BE2C (cell line): ENCODE results near the gene TAF8.

Experiments used
- DNase-seq: peaks from one replicate; pipeline ENCODE4 v3.0.0-alpha.2; 2020
- H3K27me3 ChIP-seq: fragments of 250-450 bp; sonication (Bioruptor Pico); 2 replicates; pipeline ENCODE4 v1.5.1; 2020; ENCODE audit warnings: mild to moderate bottlenecking
- H3K36me3 ChIP-seq: fragments of 250-450 bp; sonication (Bioruptor Pico); 2 replicates; pipeline ENCODE4 v1.5.1; 2020; ENCODE audit warnings: mild to moderate bottlenecking
- H3K4me1 ChIP-seq: fragments of 250-450 bp; sonication (Bioruptor Pico); 2 replicates; pipeline ENCODE4 v1.5.1; 2020
- H3K4me3 ChIP-seq: 2 replicates; pipeline ENCODE4 v1.5.1; 2011; ENCODE audit warnings: low read depth, low read length
- H3K9me3 ChIP-seq: fragments of 250-450 bp; sonication (Bioruptor Pico); 2 replicates; pipeline ENCODE4 v1.5.1; 2020
- CTCF ChIP-seq: IDR thresholded peaks from 2 replicates; pipeline ENCODE4 v1.5.1; 2012; ENCODE audit warnings: mild to moderate bottlenecking, low read depth, low read length

The TAF8 gene

GRCh38 chr6:42099340-42100028 is 49.2 kb downstream of the TAF8 start:
- no peak for TF ChIP-seq CTCF
- no peak for DNase-seq
- Histone ChIP-seq H3K36me3 (no peaks in the 10 kb centered on the region), H3K27me3 (no peaks in the 10 kb centered on the region), H3K4me1 (no peaks in the 10 kb centered on the region), H3K4me3 (no peak overlapping the region), H3K9me3 (no peaks in the 10 kb centered on the region)

- no peaks in the 10 kb centered on the region for H3K4me1 ChIP-seq
- no peaks in the 10 kb centered on the region for H3K9me3 ChIP-seq
- TF ChIP-seq CTCF: no peak
- H3K36me3 ChIP-seq: no peaks in the 10 kb centered on the region
- no peak for DNase-seq
- no peaks in the 10 kb centered on the region for H3K27me3 ChIP-seq
- H3K4me3 ChIP-seq: no peak overlapping the region
These were observed 49.9 kb downstream of the TAF8 start for GRCh38 chr6:42100029-42100901.

DNA sequence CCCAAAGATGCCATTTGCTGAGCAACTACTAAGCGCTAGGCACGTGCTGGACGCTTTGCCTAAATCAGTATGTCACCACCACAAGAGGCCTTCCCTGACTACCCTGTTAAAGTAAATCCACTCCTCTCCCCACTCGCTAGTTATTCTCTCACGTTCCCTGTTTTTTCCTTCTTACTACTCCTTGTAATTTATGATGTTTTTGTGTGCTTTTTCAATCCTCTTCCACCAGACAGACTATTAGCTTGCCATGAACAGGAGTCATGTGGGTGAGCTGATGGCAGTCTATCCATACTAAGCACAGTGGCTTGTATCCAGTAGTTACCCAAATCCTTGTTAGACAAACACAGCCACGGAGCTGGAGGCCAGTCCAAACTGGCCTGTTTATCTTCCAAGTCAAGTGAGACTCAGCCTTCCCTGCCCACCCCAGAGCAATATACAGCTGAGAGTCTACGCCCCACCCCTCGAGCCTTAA is 50.9 kb downstream of the TAF8 start:
- Histone ChIP-seq H3K4me3 (no peak overlapping the region), H3K27me3 (no peaks in the 10 kb centered on the region), H3K9me3 (no peaks in the 10 kb centered on the region), H3K36me3 (no peaks in the 10 kb centered on the region), H3K4me1 (no peaks in the 10 kb centered on the region)
- DNase-seq: no peak
- TF ChIP-seq CTCF: no peak

- Histone ChIP-seq H3K27me3 (no peaks in the 10 kb centered on the region), H3K4me3 (no peak overlapping the region), H3K36me3 (no peaks in the 10 kb centered on the region), H3K9me3 (no peaks in the 10 kb centered on the region), H3K4me1 (no peaks in the 10 kb centered on the region)
- TF ChIP-seq CTCF: no peak
- no peak for DNase-seq
These were observed 52.9 kb downstream of the TAF8 start for GRCh38 chr6:42103216-42103615.

- H3K4me1 ChIP-seq: no peaks in the 10 kb centered on the region
- DNase-seq: no peak
- no peaks in the 10 kb centered on the region for H3K27me3 ChIP-seq
- TF ChIP-seq CTCF: no peak
- H3K4me3 ChIP-seq: no peak overlapping the region
- H3K36me3 ChIP-seq: no peaks in the 10 kb centered on the region
- no peaks in the 10 kb centered on the region for H3K9me3 ChIP-seq
These were observed 53.4 kb downstream of the TAF8 start for GRCh38 chr6:42103753-42104094.
